CD4-positive, alpha-beta T cell treated with Interleukin-2 at 100 ng/mL for 4 hours (primary cell): ENCODE results near the gene KRTAP10-10.
"Not testable (repeated sequence)": the region's sequence is repeated elsewhere in the genome, so short reads cannot be mapped to it uniquely, and the experiment has no call there.

Experiments used
- DNase-seq: peaks from one replicate; pipeline ENCODE4 v3.0.0-alpha.2; 2020; ENCODE audit warnings: low spot score

KRTAP10-10 gene

DNA sequence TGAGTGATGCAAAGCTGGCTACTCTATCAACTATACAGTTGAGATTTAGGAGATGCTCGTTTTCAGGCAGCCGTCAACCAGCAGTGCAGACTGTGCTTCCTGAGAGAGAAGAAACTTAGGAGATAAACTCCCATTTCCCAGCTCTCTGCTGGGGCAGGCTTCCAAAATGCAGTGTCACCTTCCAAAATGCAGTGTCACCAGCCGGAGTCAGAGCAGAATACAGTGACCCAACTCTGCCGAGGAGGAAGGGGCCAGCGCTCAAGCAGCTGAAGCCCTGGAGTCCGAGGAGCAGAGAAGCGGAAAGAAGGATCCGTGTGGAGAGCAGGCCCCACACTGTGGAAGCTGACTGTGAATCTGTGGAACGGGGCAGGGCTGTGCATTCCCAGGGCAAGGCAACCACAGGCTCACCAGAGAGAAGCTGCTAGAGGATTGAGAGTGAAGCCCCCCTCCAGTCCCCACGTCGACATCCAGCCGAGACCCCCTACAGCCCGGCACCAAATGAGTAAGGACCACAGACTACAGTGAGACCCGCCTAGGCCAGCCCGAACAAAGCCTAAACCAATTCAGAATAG is 45.5 kb downstream of the KRTAP10-10 start:
- no peak for DNase-seq

DNA sequence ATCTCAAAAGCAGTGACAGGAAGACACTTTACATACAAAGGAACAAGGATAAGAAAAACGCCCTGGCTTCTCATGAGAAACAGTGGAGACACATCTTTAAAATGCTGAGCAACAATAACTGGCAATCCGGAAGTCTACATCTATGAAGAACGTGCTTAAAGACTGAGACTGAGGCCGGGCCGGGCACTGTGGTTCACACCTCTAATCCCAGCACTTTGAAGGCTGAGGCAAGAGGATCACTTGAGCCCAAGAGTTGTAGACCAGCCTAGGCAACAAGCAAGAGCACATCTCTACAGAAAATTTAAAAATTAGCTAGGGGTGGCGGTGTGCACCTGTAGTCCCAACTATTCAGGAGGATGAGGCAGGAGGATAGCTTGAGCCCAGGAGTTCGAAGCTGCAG is 46.9 kb downstream of the KRTAP10-10 start:
- no peak for DNase-seq

DNA sequence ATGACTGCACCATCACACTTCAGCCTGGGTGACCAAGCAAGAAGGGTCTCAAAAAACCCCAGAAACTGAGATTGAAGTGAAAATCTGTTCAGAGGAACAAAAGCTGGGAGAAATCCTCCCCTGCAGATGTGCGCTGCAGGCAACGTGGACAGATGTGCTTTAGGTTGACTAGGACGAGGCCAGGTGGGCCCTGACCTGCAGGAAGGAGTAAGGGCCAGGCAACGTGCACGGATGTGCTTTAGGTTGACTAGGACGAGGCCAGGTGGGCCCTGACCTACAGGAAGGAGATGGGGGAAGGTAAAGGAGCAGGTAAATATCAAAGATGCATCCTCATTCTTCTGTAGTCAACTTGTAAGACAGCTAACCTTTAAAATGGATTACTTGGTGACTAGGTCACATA is 47.3 kb downstream of the KRTAP10-10 start:
- DNase-seq = no peak

DNA sequence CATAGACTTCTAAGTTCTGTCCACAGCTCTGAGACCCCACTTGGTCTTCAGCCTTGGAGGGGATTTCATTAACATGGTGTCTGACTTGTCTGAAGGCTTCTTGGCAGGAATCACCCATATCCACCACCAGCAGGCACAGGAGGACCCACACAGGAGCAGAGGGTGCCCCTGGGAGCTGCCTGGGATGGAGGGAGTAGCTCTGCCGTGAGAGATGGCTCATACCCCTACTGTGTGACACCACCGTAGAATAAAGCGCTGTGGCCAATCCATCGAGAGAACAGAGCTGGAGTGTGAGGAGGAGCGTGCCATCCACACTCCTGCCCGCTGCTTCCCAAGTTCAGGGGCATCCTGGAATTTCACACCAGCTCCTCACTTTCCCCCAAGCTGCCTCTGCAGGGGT is 47.9 kb downstream of the KRTAP10-10 start:
- not testable (repeated sequence) for DNase-seq

DNA sequence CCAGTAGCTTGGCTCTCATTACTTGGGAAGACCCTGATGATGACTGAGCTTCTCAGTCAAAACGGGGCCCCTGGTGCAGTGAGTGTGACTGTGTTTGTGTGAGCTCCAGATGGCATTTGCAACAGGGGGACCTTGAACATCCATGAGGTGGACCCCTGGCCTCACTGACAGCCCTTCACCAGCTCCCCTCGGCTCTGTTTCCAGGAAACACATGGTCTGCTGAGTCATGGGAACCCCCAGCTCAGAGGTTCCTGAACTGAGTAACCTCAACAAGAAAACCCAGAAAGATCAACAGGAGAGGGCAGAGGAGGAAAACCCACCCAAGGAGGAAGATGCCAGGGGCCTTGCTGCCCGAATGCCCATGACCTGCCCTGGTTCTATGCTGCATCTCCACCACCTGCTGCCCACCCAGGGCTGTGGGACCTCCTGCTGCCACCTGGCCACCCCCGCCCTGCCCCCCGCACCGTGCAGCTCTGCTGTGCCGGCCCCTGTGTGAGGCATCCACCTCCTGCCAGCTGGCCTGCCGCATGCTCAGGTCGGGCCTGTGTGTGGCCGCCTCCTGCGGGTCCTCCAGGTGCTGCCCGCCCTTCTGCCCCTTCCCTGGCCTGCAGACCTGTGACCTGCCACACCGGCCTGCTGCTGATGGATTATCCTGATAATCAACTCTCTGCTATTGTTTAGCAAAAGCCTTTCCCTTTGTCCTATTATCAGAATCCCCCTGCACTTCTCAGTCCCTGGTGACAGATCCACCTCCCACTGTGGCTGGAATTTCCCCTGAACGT is 49.0 kb downstream of the KRTAP10-10 start:
- DNase-seq = no peak

DNA sequence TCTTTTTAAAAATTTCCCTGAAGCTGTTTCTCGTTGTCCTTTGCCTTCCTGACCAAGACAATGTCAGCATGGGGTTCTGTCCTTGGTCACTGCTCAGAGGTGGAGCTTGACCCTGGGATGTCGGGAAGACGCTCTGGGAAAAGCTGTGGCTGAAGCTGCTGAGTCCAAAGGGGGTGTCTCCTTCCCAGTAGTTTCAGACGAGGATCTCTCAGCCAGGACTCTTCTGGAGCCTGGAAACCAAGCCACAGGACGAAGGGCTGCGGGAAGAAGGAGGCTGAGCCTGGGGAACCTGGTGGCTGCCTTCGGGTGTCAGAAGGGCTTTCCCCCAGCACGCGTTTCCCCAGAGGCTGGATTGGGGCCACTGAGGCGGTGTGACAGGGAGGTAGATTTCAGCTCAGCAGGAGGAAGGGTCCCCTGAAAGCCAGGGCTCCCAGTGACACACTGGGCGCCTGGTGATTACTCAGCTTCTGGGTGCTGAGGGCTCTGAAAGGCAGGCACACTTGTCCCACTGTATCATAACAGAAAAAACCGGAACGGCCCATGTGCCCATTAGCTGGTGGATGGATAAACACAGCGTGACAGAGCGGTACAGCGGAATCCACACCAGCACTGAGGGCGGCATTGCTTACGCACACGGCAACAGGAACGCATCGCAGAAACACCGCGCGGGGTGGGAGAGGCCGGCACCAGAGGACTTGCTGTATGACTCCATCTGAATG is 49.8 kb downstream of the KRTAP10-10 start:
- no peak for DNase-seq

DNA sequence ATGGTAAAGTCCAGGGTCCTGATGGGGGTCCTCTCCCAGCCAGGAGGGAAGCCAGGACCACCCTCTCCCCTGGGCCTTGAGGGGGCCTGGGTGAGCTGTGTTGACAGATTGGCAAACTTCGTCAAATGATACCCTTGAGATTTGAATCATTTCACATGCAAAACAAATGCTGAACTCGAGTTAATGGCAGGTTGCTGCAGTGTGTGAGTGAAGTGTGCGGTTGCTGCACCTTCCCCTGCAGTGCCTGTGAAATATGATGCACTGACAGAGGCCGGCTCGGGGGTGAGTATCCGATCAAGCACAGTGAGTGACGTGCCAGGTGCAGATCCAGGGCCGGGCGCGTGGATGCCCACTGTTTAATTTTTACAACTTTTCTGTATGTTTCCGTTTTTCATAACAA is 50.5 kb downstream of the KRTAP10-10 start:
- no peak for DNase-seq
